Thyroid gland (tissue), 4 donors: ENCODE results near the gene PREP.

Experiments used
- CTCF ChIP-seq, 6 experiments: fragments of 200-600 bp in 3 of 6; fragments of 450-650 bp in 3 of 6; sonication (generic) in 3 of 6; IDR thresholded peaks; one replicate each; pipeline ENCODE4 v1.5.1; 2016 to 2019; ENCODE audit warnings: antibody characterized with exemption in 6 of 6, mild to moderate bottlenecking in 2 of 6, inconsistent platforms in 1 of 6, moderate library complexity in 1 of 6
- POLR2A ChIP-seq, 2 donors: fragments of 450-650 bp; IDR thresholded peaks; one replicate each; pipeline ENCODE4 v1.6.1; 2017; ENCODE audit warnings: antibody characterized with exemption in 2 of 2, mild to moderate bottlenecking in 2 of 2, moderate library complexity in 1 of 2

GRCh38 chr6:105320765-105321164, 82.1 kb downstream of the PREP start:
- TF ChIP-seq CTCF (IDR thresholded peaks at IDR 0.05) (no peak), POLR2A (IDR thresholded peaks at IDR 0.05) (no peak)
